ENCODE measurements around the gene SERINC4.
A peak's percentile ranks its signal among the peaks of the same experiment; 100 is the strongest.

Gene SERINC4

DNA sequence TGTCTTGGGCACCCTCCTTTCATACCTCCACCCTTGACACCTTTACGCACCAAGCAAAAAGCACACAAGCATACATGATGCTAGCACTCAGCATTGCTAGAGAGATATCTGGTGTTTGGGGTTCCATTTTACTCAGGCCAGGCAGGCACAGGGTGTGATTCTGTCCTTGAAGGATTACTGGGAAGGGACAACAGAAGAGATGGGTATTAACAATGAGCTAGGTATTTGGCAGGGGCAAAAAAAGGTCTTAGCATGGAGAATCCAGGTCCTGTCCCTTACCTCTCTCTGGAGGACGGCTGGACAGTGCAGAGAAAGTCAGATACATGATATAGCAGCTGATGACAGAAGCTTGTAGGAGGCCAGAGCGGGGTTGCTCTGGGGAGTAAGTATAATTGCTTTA is 3.5 kb downstream of the SERINC4 start:
- DNase-seq (no peak), ATAC-seq (no peak)

DNA sequence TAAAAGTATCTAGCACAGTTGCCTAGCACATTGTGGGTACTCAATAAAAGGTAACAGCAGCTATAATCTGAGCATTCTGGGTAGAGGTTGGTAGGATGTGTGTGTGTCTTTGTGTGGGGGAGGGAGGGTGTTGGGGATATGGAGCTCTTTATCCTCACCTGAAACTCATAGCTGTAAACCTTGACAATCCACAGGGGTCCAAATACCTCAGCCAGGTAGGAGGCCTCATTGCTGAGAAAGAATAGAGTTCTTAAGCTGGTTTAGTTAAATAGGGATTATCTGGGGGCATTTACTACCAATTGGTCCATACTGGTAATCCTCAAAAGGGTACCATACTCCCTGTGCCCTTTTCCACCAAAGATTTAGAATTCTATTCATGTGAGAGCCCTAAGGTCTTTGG is 4.0 kb downstream of the SERINC4 start:
- DNase-seq (no peak), ATAC-seq (no peak)

DNA sequence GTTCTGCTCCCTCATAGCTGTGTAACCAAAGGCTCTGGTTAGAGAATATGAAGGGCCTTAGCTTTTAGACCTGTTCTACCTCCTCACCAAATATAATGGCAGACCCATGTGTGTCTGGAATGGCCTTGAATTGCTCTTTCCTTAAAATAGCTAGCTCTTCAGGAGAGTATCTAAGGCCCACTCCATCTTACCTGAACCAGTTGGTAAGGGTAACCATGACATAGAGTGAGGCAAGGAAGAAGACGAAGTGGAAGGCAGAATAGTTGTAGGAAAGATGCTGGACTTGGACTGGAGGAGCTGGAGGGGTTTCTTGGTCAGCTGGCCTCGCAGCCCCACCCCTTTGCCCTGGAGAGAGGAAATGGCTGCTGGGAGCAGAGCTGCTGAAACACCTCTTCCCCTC is 4.8 kb downstream of the SERINC4 start:
- ATAC-seq (no peak), DNase-seq (no peak)

DNA sequence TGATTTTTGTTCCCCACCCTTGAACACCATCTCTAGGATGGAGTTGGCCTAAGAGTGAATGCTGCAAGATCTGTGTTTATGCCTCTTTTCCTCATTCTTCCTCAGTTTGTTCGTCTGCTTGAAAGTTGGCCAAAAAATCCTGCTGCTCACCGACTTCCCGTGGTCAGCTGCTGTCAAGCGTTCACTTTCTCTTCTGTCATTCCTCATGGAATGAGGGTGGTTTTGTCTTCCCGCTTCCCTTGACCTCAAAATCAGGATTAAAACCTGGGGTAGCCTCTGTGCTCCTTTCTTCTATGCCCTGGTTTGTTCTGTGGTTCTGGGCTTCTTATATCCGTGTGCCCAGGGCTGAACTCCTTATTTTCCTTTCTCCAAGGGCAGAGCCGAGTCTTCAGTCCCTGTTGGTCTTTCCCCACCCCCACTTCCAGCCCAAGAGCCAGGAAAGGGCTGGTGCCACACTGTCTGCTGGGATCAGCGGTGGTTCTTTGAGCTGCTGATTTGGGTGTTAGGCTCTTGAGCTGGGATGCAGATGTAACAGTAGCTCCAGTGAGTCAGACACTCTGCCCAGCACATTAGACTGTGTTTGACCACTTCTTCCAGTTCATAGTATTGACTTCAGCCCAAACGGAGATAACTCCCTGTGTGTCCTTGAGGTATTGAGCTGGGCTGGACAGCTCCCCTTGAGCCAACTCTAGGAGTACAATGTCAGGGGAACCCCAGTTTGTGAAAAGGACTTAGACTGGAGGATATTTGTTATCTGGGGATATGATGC is 5.6 kb downstream of the SERINC4 start:
- DNase-seq, result no peak
- ATAC-seq, result no peak

DNA sequence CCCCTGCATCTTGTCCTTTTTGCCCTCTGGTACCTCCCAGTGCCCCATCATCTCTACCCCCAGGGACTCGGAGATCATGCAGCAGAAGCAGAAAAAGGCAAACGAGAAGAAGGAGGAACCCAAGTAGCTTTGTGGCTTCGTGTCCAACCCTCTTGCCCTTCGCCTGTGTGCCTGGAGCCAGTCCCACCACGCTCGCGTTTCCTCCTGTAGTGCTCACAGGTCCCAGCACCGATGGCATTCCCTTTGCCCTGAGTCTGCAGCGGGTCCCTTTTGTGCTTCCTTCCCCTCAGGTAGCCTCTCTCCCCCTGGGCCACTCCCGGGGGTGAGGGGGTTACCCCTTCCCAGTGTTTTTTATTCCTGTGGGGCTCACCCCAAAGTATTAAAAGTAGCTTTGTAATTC is 6.4 kb downstream of the SERINC4 start:
- no peak for ATAC-seq

DNA sequence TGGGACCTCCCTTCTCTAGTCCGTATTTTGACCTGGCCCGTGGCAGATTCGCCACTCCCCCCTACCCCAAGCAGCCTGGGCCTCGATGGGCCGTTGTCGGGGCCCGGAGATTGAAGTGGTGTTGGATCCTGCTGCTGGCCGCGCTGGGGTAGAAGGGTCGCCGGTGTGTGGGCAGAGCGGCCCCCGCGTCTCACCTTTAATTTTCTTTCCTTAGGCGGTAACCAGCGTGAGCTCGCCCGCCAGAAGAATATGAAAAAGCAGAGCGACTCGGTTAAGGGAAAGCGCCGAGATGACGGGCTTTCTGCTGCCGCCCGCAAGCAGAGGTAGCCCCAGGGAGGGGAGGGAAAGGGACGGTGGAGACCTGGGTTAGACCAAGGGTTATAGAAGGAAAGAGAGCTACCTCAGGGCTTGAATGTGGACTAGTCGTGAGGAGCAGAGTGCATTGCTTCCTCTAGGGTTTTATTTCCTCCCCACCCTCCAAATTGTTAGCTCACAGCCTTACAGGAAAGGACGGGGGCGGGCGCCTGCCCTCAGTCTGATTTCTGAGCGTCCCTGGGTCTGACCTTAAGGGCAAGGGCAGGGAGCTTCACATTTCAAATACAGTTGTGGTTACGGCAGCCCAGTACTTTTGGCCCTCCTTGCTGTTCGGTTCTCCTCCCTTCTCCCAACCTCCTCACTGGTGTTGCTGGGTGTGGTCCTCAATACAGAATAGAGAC is 7.1 kb downstream of the SERINC4 start:
- DNase-seq (peak; percentile 55), ATAC-seq (no peak)

More for the DNA sequence above, 6.4 kb downstream of the SERINC4 start:
- no peak for DNase-seq

DNA sequence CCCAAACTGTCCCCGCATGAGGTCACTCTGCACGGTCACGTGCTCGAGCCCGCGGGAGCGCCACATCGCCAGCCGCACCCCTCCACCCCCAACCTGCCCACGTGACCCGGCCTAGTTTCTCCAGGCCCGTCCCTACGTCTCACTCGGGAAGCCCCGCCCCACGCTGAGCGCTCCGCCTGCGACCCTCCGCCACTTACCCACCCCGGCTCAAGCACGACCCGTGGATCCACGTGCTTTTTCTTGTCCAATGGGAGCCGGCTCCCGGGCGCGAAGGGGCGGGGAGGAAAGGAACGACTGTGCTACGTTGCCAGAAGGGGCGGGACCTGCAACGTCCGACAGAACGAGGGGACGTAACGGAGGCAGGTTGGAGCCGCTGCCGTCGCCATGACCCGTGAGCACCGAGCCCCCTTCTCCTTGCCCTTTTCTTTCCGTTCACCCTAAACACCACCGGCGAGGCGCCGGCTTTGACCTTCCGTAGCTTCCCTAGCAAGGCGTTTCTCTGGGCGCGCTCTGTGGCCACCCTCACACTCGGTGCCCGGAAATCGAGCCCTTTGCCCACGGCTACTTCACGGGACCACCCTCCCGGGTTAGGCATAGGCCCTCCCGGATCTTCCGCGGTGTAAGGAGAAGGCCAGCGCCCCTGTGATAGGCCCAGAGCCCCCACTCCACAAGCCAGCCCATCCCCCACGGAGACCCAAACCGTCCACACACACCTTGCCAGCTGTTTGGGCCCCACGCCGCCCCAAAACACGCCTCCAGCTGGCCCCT is 7.8 kb downstream of the SERINC4 start, which contains the start of gene SERF2:
SERF2 (plus strand) TSS at position 328 of the 768 bp plus-strand sequence; CDS start at position 385, 57 bp downstream.
- ATAC-seq, result peak; percentile 96
- peak; percentile 100 for DNase-seq

DNA sequence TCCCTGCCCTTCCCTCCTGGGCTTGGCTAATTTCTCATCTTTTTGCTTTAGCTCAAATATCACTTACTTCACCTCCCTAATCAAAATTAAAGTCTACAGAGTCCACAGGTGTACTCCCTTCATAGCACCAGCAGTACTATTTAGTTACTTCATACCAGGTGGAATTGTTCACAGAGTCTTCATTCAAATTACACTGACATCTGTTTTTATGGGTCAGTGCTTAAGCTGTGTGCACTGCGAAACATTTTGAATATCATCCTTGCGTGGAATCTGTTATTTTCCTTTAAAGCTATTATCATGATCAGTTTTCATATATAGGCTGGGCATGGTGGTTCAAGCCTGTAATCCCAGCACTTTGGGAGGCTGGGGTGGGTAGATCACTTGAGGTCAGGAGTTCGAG is 10.6 kb downstream of the SERINC4 start:
- ATAC-seq (no peak), DNase-seq (no peak)

DNA sequence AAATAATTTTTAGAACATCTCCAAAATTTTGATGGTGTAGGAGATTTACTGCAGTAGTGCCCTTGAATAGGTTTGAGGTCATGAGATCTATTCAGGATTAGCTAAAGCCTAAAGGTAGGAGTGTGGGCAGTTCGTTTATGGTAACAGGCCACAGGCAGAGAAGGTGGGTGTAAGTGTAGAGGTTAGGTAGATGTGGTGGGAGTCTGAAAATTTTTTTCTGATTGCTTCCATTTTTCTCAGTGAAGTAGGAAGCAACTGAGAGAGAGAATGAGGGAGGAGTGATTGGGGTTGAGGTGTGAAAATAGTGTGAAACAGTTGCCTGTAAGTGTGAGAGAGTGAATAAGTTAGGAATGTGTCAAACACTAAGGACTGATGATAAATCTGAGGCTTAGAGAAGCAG is 21.0 kb downstream of the SERINC4 start:
- no peak for DNase-seq

DNA sequence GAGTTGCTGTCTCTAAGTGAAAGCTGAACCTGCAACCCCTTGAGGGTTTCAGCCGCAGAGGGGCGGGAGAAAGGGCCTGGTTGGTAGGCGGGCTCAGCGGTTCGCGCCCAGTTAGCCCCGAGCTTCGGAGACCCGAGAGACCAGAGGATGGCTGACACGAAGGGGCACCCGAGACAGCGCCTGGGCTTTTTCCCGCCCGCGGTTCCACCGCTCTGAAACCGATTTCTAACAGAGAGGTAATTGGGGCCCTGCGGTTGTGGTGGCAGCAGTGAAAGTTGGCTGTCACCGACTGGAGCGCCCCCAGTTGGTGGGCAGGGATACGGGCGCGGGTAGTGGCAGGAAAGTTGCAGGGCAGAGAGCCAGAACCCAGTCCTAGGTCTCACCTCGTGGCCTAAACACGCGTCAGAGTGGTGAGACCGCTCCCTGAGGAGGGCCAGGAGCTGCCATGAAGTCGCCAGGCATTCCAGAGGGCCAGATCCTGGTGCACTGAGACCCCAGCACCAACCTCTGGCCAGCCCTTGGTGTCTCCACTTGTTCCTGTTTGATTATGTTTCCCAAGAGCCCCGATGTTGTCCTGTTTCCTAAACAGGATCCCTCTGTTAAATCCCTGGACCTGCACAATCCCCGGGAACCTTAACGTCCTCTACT is 22.6 kb downstream of the SERINC4 start:
- DNase-seq (peak; percentile 92), ATAC-seq (peak; percentile 90)

More for the DNA sequence above, 21.0 kb downstream of the SERINC4 start:
- ATAC-seq, result no peak

DNA sequence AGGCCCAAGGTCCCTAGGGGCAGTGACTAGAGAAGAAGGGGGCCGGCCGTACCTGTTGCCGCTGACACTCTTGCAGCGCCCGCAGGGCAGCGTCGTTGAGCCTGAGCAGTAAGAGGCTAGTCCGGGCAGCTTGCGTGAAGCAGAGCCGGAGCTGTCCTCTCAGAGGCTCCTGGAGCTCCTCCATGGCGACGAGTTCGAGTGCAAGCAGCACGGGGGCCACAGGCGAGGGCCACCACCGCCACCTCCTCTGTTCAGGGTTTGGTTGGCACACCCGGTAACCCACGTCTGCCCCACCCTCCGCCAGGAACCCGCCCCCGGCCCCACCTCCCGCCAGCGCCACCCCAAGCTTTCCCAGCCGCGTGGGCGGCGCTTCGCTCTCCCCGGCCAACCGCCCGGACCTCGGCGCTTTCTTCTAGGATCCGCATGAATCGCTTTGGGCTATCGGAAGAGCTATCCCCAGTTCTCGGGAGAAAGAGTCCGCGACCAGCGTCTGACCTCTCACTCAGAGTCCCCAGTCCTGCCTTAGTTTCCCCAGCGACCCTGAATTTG is 23.2 kb downstream of the SERINC4 start, which contains the start of gene ELL3:
ELL3 (minus strand) TSS at position 249 of the 549 bp plus-strand sequence; CDS start at position 184, 65 bp downstream.
- DNase-seq, result peak; percentile 85
- peak; percentile 68 for ATAC-seq

DNA sequence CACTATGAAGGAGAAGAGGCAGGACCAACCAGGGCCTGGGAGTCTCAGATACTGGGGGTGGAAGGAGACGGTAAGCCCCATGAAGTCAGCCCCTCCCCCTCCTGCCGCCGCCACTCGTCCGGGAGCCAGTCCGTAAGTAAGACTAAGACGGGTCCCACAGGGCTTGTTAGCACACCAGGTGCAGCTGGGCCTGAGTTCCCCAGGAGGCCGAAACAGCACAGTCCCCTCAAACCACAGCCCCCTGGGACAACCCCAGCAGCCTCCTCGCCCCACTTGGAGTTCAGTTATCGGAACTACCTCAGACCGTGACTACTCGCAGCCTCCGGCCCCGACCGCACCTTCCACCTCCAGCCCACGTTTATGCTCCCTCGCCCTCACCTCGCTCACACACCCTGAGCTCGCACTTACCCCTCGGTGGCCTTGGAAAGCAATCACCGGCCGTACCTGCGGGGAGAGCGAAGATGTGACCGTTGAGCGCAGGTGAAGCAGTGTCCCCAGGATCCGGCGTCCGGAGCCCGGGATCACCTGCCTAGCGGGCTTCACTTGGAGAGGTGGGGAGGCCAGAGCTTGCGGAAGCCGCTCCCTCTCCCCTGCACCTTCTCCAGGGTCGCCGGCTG is 23.8 kb downstream of the SERINC4 start:
- ATAC-seq (peak; percentile 11), DNase-seq (peak; percentile 59)

DNA sequence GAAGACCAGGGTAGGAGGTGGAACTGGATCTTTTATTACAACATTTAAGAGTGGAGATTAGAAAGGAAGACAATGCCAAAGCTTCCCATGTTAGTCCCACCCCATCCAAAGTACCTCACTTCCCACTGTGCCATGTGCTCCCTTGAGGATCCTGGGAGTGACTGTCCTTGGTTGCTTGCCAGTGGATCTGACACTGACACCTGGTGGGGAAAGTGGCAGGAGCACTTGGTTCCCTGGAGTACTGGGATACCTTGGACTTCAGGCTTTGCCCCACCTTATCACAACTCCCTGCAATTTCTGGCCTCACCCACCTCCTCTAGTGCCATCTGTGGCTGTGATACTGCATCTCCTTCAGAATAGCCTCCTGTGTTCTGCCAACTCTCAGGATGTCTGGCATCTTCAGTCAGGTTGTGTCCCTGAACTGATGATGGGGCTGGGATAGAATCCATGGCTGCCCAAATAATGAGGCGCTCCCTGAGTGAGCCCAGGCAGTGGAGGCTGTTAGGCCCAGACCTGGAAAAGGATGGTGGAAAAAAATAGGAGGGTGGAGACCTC is 24.5 kb downstream of the SERINC4 start:
- DNase-seq, result no peak
- no peak for ATAC-seq

DNA sequence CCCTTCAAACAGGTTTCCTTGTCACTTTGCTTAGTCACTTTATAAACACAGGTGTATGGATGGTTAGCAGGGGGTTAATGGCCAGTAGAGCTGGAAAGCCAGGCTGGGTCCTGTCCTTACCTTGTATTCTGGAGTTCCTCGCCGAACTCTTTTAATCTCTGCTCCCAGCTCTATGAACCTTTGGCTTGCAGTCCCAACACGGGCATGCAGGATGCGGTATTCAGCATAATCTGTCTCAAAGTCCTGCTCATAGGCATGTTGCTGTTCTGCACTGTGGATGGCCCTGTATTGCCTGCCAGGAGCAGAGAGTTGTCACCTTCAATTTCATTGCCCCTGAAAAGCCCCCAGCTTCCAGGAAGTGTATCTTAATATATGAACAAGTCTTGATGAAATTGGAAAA is 26.0 kb downstream of the SERINC4 start:
- no peak for ATAC-seq

DNA sequence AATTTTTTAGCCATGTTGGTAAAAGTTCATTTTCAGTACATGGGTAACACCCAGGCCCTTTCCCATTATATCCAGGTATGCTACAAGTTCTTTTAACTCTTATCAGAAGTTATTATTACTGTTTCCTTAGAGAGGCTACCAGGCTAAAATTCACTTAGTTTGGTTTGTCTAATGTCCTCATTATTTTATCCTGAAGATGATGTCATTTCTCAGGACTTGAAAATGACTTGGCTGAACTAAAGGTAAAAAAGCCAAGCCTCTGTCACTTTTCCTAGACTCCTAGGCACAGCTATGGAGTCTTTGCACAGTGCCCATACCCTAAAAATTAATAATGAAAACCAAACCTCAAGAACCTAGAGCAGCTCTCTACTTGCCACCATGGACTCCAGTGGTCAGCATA is 27.4 kb downstream of the SERINC4 start:
- ATAC-seq, result no peak
- no peak for DNase-seq

More for the DNA sequence above, 26.0 kb downstream of the SERINC4 start:
- no peak for DNase-seq

DNA sequence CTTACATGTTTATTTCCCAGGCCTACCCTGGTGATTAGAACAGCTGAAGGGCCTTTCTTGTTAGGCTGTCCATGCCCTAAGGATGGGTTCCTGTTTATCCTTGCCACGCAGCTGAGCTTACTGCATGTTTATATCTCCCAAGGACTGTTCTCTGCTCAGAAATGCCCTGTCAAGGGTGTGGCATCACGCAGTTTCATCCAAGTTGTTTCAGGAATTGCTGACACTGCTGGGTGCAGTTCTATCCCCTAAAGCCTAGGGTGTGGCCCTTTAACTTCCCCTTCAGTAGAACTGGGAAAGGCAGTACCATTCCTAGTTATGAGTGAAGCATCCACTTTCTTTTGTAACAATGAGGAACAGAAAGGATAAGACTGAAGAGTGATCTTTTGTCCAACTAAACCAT is 28.2 kb downstream of the SERINC4 start:
- DNase-seq, result no peak

DNA sequence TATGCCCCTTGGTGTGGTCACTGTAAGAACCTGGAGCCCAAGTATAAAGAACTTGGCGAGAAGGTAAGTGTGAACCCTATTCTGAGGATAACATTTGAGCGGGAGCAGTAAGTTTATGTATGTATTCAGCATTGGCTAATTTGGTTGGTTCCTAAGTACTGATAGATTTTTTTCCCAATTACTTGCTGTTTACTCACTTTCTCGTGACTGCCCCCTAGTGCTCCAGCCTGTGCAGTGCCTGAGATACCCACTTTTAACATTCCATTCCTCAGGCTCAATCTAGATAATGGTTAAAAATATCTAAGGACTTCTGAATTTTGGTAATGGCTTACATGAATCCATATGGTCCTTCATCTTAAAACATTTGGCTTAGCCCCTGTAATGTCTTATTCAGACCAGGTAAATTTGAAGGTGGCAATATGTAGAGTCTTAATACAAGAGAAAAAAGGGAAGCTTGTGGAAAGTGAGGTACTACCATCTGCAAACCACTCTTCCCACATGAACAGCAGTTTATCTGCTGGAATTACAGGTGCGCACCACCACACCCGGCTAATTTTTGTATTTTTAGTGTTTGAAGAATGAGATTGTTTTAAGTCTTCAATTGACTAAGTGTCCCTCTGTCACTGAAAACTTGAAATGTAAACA is 30.3 kb downstream of the SERINC4 start:
- ATAC-seq (peak; percentile 56), DNase-seq (peak; percentile 74)

More for the DNA sequence above, 28.2 kb downstream of the SERINC4 start:
- no peak for ATAC-seq

DNA sequence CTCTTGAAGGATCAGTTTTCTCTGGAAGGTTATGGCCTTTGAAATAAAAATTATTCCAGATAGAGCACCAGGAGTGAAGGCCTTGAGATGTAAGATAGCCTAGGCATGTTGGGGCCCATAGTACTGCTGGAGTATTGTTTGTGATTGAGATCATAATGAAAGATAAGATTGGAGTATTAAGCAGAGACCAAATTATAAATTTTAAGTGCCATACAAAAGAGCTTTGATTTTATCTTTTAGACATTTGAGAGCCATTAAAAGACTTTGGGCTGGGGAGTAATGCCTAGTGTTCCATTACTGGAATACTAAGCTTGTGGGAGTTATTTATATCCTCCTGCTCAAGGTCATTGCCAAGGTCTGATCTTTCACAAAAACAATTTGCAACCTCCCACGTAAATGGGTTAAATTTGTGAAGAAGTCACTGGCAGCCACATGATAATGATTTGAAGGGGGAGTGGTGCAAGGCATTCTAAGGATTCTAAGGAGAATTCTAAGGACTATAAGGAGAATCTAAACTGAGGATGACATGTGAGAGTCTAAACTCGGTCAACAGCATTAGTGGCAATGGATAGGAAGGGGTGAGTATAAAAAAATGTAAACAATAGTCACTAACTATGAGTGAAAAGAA is 36.1 kb downstream of the SERINC4 start:
- no peak for ATAC-seq
- no peak for DNase-seq

DNA sequence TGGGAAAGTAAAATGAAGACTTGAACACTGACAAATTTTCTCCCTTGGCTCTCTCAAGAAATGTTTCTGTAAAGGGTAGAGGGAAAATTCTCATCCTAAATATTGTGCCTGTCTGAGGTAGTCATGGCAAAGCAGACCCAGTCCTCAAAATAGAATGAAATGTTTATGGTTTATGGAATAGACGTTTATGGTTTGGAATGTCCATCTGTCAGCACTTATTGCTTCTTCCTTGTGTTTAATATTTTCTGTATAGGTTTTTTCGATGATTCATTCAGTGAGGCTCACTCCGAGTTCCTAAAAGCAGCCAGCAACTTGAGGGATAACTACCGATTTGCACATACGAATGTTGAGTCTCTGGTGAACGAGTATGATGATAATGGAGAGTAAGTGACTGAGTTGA is 37.2 kb downstream of the SERINC4 start:
- DNase-seq, result no peak
- ATAC-seq, result no peak

DNA sequence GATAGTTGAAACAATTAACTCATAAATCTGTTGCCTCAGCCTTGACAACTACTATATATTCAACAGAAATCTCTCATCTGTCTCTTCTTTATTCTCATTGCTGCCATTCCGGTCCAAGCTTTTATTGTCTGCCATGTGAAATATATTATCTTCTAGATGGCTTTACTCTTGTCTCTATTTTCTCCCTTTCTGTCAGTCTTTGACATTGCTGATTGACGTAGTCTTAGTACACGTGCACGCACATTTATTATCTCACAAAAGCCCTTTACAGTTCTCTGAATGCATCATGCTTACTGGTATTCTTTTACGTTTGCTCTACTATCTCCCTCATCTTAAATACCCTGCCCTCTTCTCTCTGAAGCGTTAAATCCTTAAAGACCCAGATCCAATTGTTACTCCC is 48.1 kb downstream of the SERINC4 start:
- ATAC-seq (no peak), DNase-seq (no peak)
